Measurements from ENCODE around the gene MAL. TPM values are rescaled to one million over a fixed set of nuclear protein-coding genes. Genes with fewer than 3 reads are reported as not detected.

Gene MAL
- total RNA-seq, 2 donors from 2014 or later: not detected

DNA sequence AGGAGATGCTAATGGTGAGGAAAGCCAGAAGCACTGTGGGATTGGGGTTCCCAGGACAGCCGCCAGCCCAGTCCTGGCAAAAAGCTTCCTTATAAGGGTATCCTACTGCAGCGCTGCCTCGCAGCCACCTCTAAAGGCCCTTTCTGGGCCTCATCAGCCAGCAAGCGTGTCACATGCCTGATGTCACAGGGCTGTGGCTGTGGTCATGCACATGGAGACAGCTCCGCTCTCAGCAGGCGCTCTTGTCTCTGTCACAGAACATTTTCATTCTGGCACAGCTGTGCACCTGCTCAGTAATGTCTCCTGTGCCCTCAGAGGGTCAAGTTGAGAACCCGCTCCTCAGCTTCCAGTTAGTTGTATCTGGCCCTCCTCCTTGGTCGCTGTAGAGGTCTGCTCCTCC is 17.7 kb upstream of the MAL start:
- Histone ChIP-seq H3K4me1 (ENCODE audit: control insufficient read depth in 1 of 2, low read depth in 2 of 2) (no peaks in the 10 kb centered on the region), H3K4me3 (no peak overlapping the region), H3K36me3 (no peaks in the 10 kb centered on the region), H3K9me3 (no peaks in the 10 kb centered on the region), H3K27ac (no peak overlapping the region), H3K27me3 (replicated peaks; ENCODE audit: insufficient read depth) (no peaks in the 10 kb centered on the region)
- TF ChIP-seq, protein P1, sequence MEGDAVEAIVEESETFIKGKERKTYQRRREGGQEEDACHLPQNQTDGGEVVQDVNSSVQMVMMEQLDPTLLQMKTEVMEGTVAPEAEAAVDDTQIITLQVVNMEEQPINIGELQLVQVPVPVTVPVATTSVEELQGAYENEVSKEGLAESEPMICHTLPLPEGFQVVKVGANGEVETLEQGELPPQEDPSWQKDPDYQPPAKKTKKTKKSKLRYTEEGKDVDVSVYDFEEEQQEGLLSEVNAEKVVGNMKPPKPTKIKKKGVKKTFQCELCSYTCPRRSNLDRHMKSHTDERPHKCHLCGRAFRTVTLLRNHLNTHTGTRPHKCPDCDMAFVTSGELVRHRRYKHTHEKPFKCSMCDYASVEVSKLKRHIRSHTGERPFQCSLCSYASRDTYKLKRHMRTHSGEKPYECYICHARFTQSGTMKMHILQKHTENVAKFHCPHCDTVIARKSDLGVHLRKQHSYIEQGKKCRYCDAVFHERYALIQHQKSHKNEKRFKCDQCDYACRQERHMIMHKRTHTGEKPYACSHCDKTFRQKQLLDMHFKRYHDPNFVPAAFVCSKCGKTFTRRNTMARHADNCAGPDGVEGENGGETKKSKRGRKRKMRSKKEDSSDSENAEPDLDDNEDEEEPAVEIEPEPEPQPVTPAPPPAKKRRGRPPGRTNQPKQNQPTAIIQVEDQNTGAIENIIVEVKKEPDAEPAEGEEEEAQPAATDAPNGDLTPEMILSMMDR (IDR thresholded peaks at IDR 0.05): no peak
- no peak for ATAC-seq (ENCODE audit: insufficient number of reproducible peaks, low FRiP score, low read depth)
- no peak for DNase-seq (ENCODE audit: low spot score)

DNA sequence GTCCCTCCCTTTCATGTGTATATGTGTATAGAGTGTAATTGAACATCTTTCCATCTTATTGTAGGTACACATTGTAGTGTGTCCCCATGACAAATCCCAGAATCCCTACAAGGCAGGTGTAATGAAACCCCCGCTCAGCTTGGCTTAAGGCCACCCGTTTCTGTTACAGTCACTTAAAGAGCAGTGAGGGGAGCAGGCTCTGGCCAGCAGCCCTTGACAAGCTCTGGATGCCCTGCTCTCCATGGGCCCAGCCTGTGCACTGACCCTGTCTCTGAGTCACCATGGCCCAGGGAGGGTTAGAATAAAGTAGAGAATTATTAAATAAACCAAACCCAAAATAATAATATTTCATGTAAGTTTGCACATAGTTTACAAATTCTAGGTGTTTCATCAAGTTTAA is 17.2 kb upstream of the MAL start:
- Histone ChIP-seq H3K9me3 (no peaks in the 10 kb centered on the region), H3K4me3 (no peak overlapping the region), H3K4me1 (ENCODE audit: control insufficient read depth in 1 of 2, low read depth in 2 of 2) (no peaks in the 10 kb centered on the region), H3K27ac (no peak overlapping the region), H3K27me3 (replicated peaks; ENCODE audit: insufficient read depth) (no peaks in the 10 kb centered on the region), H3K36me3 (no peaks in the 10 kb centered on the region)
- TF ChIP-seq, protein P1 (IDR thresholded peaks at IDR 0.05): no peak
- ATAC-seq (ENCODE audit: insufficient number of reproducible peaks, low FRiP score, low read depth) (no peak), DNase-seq (ENCODE audit: low spot score) (no peak)

DNA sequence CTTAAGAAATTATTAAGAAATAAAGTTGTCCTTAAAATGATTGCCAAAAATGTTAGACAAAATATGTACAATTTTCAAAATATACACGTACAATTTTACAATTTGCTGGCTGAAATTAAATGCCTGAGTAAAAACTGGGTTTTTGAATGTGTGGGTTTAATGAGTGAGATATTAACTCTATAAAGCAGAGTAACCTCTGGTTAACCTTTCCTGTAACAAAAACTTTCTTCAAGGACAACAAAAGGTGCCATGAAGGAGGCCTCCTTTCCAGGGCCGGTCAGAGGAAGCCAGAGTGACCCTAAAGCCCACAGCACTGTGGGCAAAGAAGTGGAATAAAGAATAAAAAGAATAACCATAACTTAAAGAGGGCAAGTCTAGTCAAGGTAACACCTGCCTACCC is 16.5 kb upstream of the MAL start:
- no peaks in the 10 kb centered on the region for H3K4me1 ChIP-seq (ENCODE audit: control insufficient read depth in 1 of 2, low read depth in 2 of 2)
- TF ChIP-seq, protein P1 (IDR thresholded peaks at IDR 0.05): no peak
- H3K27me3 ChIP-seq (replicated peaks; ENCODE audit: insufficient read depth): no peaks in the 10 kb centered on the region
- no peak overlapping the region for H3K27ac ChIP-seq
- H3K4me3 ChIP-seq: no peak overlapping the region
- ATAC-seq (ENCODE audit: insufficient number of reproducible peaks, low FRiP score, low read depth): no peak
- DNase-seq (ENCODE audit: low spot score): no peak
- no peaks in the 10 kb centered on the region for H3K36me3 ChIP-seq
- H3K9me3 ChIP-seq: no peaks in the 10 kb centered on the region

DNA sequence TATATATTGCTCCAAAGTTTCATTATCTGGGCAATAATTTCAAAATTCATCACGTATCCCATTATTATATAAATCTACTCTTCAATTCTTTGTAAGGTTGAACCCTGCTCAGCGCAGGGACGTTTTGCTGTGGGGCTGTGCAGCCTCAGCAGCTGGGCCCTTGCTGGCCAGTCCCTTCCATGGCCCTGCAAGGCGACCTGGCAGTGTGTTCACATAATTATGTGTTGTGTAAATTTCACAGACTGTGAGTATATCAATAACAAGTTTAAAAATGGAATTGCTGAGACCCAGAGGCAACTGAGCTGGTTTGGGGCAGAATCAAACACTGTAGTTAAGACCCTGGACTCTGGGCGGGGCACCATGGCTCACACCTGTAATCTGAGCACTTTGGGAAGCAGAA is 16.1 kb upstream of the MAL start:
- ATAC-seq (ENCODE audit: insufficient number of reproducible peaks, low FRiP score, low read depth): no peak
- H3K27me3 ChIP-seq (replicated peaks; ENCODE audit: insufficient read depth): no peaks in the 10 kb centered on the region
- no peak overlapping the region for H3K4me3 ChIP-seq
- DNase-seq (ENCODE audit: low spot score): no peak
- no peaks in the 10 kb centered on the region for H3K9me3 ChIP-seq
- TF ChIP-seq, protein P1 (IDR thresholded peaks at IDR 0.05): no peak
- no peaks in the 10 kb centered on the region for H3K4me1 ChIP-seq (ENCODE audit: control insufficient read depth in 1 of 2, low read depth in 2 of 2)
- no peak overlapping the region for H3K27ac ChIP-seq
- no peaks in the 10 kb centered on the region for H3K36me3 ChIP-seq

DNA sequence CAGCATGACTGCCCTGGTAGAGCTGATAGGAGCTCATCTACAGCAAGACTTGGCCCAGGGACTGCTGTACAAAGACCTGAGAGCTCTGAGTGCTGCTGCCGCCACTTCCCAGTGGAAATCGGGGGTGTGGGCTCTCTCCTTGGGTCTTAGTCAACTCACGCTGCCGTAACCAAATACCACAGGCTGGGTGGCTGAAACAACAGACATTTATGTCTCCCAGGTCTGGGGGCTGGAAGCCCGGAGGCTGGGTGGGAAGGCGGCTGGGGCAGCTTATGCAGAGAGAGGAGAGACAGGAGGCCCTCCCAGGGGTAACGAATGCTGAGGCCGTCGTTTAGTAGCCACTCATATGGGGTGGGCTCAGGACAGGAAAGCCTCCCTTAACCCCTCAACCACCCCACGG is 15.4 kb upstream of the MAL start:
- no peaks in the 10 kb centered on the region for H3K4me1 ChIP-seq (ENCODE audit: control insufficient read depth in 1 of 2, low read depth in 2 of 2)
- TF ChIP-seq, protein P1 (IDR thresholded peaks at IDR 0.05): no peak
- DNase-seq (ENCODE audit: low spot score): no peak
- no peak overlapping the region for H3K27ac ChIP-seq
- no peak overlapping the region for H3K4me3 ChIP-seq
- H3K27me3 ChIP-seq (replicated peaks; ENCODE audit: insufficient read depth): no peaks in the 10 kb centered on the region
- no peak for ATAC-seq (ENCODE audit: insufficient number of reproducible peaks, low FRiP score, low read depth)
- no peaks in the 10 kb centered on the region for H3K36me3 ChIP-seq
- H3K9me3 ChIP-seq: no peaks in the 10 kb centered on the region

Data from thoracic aorta (tissue), 2 donors.